GM13977 (cell line): ENCODE results near the gene COL5A2.

Experiments used
- DNase-seq: peaks from one replicate; pipeline ENCODE4 v3.0.0; 2012; ENCODE audit warnings: low spot score
- in situ Hi-C: fragments of 300-500 bp; cut with MboI; formaldehyde crosslinking; loops from one replicate; pipeline ENCODE4 v1.12.0; 2022; ENCODE audit warnings: low sequenced_read_pairs, low pct_unique_long_range_greater_than_20kb, mixed read lengths, inconsistent platforms; ENCODE audit not compliant: unreplicated experiment
- TF ChIP-seq, protein P1 (sequence below): IDR thresholded peaks from 2 replicates; pipeline ENCODE4 v1.5.1; 2012; ENCODE audit warnings: mild to moderate bottlenecking, control low read depth; ENCODE audit not compliant: insufficient read depth; ENCODE audit errors: extremely low read depth, missing control alignments

Gene COL5A2

DNA sequence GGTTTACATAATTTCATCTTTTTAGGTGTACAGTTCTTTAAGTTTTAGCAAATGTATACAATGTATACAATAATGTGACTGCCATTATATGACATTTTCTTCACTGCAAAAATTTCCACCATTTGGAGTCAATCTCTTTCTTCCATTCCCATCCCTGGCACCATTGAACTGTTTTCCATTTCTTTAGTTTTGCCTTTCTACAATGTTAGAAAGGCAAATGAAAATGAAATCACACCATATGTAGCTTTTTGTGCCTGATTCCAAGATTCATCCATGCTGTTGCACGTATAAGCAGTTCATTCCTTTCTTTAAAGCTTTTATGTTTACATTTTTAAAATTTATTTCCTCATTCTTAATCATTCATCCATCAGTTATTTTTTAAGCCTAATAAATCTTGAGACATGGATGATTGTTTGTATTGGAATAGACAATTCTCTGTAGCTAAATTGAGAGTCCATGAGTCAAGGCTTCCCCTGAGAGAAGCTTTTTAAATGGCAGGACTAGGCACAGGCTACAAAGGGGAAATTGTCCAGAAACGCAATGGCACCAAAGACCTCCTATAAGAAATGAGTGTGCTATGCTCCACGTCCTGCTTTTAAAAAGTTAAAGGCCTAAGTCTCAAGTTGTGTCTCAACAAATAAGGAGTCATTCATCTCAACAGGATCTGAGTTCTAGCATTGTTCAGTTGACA lies 8.7 kb upstream of the COL5A2 start:
- in situ Hi-C loops: no loop called here
- DNase-seq: no peak
- TF ChIP-seq, protein P1, sequence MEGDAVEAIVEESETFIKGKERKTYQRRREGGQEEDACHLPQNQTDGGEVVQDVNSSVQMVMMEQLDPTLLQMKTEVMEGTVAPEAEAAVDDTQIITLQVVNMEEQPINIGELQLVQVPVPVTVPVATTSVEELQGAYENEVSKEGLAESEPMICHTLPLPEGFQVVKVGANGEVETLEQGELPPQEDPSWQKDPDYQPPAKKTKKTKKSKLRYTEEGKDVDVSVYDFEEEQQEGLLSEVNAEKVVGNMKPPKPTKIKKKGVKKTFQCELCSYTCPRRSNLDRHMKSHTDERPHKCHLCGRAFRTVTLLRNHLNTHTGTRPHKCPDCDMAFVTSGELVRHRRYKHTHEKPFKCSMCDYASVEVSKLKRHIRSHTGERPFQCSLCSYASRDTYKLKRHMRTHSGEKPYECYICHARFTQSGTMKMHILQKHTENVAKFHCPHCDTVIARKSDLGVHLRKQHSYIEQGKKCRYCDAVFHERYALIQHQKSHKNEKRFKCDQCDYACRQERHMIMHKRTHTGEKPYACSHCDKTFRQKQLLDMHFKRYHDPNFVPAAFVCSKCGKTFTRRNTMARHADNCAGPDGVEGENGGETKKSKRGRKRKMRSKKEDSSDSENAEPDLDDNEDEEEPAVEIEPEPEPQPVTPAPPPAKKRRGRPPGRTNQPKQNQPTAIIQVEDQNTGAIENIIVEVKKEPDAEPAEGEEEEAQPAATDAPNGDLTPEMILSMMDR: no peak

DNA sequence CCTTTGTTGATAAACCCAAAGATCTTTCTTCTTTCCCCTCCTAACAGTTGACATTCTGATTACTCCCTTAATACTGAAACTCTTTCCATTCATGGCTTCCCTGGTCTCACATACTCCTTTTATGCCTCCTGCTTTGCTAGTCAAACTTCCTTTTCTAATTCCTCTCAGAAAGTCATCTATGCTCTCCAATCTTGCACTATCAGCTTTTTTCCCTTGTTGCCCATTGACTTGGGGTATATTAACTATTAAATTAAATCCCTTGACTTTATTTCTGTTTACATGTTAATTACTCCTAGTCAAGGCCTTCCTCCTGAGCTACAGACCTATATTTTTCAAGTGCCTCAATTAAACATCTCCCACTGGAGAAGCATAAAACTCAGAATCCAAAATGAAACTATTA lies 3.6 kb upstream of the COL5A2 start:
- in situ Hi-C loops: no loop called here
- no peak for DNase-seq
- TF ChIP-seq, protein P1: no peak

DNA sequence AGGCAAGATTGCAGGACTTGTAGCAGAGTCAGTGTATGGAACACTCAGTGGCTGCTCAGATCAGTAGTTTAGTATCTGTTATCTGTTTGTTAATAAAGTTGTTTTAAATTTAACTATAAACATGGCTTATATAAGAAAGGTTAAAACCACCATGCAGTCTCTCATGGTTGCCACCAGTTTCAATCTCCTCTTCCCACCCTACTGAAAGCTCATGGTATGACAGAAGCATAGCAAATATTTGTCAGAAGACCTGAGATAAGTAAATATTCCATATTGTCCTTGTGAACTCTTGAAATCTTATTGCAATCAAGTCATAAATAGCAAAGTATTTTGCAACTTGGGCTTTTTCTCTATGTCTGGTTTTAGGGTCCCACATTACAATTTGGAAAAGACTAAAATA lies 2.1 kb upstream of the COL5A2 start:
- in situ Hi-C loops: no loop called here
- TF ChIP-seq, protein P1: no peak
- DNase-seq: no peak

DNA sequence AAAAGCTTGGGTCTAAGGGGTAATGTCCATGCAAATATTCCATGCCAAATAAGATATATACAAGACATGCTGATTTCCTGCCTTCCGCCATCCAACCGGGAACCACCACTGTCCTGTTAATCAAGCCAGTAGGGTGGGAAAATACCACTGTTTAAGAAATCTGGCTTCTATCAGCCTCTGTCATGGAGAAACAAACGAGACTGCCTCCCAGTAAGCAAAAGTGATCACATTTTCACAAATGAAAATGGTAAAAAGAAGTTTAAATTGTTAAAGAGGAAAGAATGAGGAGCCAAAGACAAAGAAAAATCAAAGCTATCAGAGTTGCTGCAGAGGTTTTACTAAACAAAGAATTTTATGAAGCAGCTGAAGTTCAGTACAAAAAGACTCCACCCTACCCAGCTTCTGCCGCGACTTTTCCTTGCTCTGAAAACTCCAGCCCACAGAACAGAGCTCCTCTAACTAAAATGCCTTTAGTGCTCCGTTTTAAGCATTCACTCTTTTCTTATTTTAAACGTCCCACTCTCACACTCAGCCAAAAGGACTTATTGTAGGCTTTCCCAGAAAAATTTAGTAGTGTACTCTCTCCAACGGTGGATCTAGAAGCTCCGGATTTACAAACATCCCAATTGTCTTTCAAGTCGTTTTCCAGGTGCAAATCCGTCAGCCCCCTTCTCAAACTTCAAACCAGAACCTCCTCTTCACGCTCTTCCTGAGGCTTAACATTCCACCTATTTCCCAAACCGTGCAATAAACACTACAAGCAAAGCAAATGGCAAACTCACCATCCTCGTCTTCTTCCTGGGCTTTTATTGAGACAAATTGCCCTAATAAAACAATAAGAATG lies 613 bp downstream of the COL5A2 start:
- no peak for DNase-seq
- TF ChIP-seq, protein P1: no peak
- in situ Hi-C loops: no loop called here

DNA sequence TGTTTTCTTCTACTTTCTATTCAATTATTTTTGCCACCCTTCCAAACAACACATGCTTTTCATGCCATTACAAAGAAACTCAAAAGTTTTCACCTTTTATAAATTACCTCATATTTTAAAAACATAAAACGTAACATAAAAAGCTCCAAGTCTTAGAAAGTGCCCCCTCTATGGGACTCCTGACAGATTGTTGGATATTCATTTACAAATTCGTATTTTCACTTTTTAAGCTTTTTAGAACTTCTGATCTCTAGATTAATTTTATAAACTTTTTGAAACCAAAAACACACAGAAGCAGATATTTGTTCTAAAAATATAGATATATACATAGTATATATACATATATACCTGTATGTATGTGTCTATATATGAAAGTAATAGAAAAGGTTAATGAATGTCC lies 1.5 kb downstream of the COL5A2 start:
- TF ChIP-seq, protein P1: no peak
- DNase-seq: no peak
- in situ Hi-C loops: no loop called here

DNA sequence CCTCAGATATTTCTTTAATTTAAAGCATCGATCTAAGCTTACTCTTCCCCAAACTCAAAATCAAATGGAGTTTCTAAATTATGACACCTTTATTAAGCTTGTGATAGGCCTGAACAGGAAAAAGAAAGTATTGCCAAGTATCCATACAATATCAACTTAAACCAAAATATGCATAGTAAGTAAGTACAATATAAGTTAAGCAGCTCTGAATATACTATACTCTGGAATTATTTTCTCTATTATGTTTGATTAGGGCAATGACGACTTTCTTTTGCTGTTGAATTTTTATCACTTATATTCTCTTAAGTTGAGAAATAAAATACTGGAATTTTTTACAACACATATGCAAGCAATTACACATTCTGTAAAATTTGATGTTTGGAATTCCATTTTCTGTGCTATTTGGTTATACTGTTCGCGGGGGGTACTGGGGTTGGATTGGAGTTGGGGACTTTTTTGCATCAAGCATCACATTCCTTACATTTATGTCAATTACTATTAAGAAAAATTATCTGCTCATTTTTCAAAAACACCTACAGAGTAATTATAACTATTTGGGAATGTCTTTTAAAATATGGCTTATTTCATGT lies 2.2 kb downstream of the COL5A2 start:
- DNase-seq: no peak
- in situ Hi-C loops: no loop called here
- TF ChIP-seq, protein P1: no peak
